ES-I3 (cell line): Measurements from ENCODE around the gene INPP4B.

Experiments used
- H3K36me3 ChIP-seq: 2 replicates; pipeline ENCODE4 v1.6.1; 2013; ENCODE audit warnings: mild to moderate bottlenecking, low read length, control low read depth, moderate library complexity; ENCODE audit not compliant: insufficient read depth
- H3K4me1 ChIP-seq: 2 replicates; pipeline ENCODE4 v1.6.1; 2013; ENCODE audit warnings: mild to moderate bottlenecking, control low read depth, low read length; ENCODE audit not compliant: insufficient read depth
- H3K9ac ChIP-seq: 2 replicates; pipeline ENCODE4 v1.6.1; 2013; ENCODE audit warnings: low read depth, mild to moderate bottlenecking, low read length, moderate library complexity
- H3K9me3 ChIP-seq: 2 replicates; pipeline ENCODE4 v1.6.1; 2013; ENCODE audit warnings: mild to moderate bottlenecking, low read length, moderate library complexity; ENCODE audit not compliant: control insufficient read depth, insufficient read depth

The INPP4B gene

DNA sequence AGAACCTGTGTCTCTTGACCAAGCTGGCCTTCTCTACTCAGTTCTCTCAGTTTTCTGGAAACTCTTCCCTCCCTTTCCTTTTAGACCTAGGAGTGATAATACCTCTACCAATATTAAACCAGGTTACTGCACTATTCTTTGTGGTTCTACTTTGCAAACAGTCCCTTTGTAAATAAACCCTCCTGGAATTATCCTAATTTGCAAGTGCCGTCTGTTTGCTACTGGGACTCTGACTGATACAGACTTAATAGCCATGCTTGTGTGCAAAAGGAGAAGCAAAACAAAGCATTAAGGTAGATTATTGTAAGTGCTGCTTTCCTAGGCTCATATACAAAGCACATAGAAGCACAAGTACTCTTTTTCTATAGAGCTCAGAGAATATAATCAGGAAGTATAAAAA is 507.0 kb downstream of the INPP4B start:
- H3K36me3 ChIP-seq: no peaks in the 10 kb centered on the region
- H3K9ac ChIP-seq: no peak overlapping the region
- H3K9me3 ChIP-seq: no peaks in the 10 kb centered on the region; the same call in 1 of the 2 replicates
- H3K4me1 ChIP-seq: no peaks in the 10 kb centered on the region

- Histone ChIP-seq H3K4me1 (no peaks in the 10 kb centered on the region), H3K9me3 (no peaks in the 10 kb centered on the region), H3K36me3 (no peaks in the 10 kb centered on the region), H3K9ac (no peak overlapping the region)
These were observed 509.7 kb downstream of the INPP4B start for GRCh38 chr4:142336251-142336934.

- Histone ChIP-seq H3K36me3 (no peaks in the 10 kb centered on the region), H3K9me3 (no peaks in the 10 kb centered on the region), H3K4me1 (no peaks in the 10 kb centered on the region), H3K9ac (no peak overlapping the region)
These were observed 511.2 kb downstream of the INPP4B start for GRCh38 chr4:142334931-142335330.

DNA sequence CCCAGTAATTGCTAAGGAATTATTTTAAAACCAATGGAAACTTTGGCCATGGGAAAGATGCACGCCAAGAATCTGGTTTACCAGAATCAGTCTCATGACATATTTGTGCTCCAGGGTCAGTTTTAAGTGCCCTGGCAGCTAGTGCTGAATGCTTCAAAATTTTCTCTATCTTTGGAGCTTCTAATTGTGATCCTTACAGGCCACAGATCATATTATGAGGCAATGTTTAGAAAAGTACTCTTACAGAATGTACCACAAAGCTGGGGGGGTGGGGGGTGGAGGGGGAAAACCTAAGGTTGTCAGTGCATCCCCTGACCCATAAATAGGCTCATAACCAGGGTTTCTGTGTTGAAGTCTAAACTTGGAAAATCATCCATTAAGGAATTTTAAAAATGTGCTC is 514.5 kb downstream of the INPP4B start:
- H3K36me3 ChIP-seq: no peaks in the 10 kb centered on the region
- H3K9ac ChIP-seq: no peak overlapping the region
- H3K4me1 ChIP-seq: no peaks in the 10 kb centered on the region
- no peaks in the 10 kb centered on the region for H3K9me3 ChIP-seq

DNA sequence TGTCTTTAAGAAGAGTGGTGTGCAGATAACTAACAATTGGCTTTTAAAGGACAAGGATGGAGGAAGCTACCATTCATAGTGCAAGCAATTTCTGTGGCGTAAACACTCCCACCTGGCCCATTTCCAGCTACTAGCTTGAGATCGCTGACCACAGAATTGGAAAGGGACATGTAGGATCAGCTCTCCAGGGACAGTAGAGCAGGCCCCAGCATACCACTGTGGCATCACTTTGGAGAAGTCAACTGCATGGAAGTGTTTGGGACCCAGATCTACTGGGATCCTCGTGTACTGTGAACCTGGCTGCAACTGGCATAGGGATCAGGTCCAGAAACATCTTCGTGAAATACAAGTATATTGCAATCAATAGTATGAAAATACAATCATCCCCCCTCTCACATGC is 515.0 kb downstream of the INPP4B start:
- H3K9me3 ChIP-seq: no peaks in the 10 kb centered on the region
- H3K9ac ChIP-seq: no peak overlapping the region
- H3K4me1 ChIP-seq: no peaks in the 10 kb centered on the region
- no peaks in the 10 kb centered on the region for H3K36me3 ChIP-seq

DNA sequence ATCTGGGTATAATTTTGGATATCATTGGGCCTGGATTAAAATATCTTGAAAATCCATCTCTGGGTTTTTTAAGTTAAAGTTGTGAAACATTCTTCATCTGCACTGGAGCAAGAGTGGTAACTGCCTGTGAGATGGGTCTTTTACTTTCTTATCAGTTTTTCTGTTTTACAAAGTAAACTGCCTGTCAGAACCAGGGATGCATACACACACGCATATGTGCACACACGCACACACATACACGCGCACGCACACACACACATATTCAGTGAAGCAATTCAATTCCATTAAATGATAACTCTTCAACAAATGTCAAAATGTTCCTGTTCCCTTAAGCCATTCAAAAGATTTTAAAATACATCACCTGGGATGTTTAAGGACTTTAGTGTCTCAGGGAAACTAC is 515.8 kb downstream of the INPP4B start:
- no peaks in the 10 kb centered on the region for H3K4me1 ChIP-seq
- no peaks in the 10 kb centered on the region for H3K9me3 ChIP-seq
- no peak overlapping the region for H3K9ac ChIP-seq
- no peaks in the 10 kb centered on the region for H3K36me3 ChIP-seq

DNA sequence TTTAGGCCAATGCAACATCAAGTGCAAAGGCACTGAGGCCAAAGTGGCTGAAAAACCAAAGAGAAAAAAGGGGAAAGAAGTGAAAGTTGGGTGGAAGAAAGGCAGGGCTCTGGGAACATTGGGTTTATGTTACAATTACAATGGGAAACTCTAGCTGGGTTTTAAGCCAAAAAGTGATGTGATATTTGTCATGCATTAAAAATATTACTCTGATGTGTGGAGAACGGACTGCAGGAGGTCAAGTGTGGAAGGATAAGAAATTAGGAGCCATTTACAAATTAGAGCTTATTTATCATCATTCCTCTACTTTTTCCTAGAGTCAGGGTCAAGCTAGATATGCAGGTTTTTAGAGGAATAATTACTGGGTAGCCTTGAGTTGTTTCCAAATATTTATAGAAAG is 516.8 kb downstream of the INPP4B start:
- Histone ChIP-seq H3K36me3 (no peaks in the 10 kb centered on the region), H3K9ac (no peak overlapping the region), H3K9me3 (no peaks in the 10 kb centered on the region), H3K4me1 (no peaks in the 10 kb centered on the region)

GRCh38 chr4:142326181-142326580 is 519.9 kb downstream of the INPP4B start:
- Histone ChIP-seq H3K4me1 (no peaks in the 10 kb centered on the region), H3K36me3 (no peaks in the 10 kb centered on the region), H3K9ac (no peak overlapping the region), H3K9me3 (no peaks in the 10 kb centered on the region)

GRCh38 chr4:142324572-142324971 is 521.5 kb downstream of the INPP4B start:
- Histone ChIP-seq H3K4me1 (no peaks in the 10 kb centered on the region), H3K36me3 (no peaks in the 10 kb centered on the region), H3K9me3 (no peaks in the 10 kb centered on the region), H3K9ac (no peak overlapping the region)

GRCh38 chr4:142322996-142323395 is 523.1 kb downstream of the INPP4B start:
- Histone ChIP-seq H3K9me3 (no peaks in the 10 kb centered on the region), H3K4me1 (no peaks in the 10 kb centered on the region)

GRCh38 chr4:142318280-142318679 is 527.8 kb downstream of the INPP4B start:
- Histone ChIP-seq H3K4me1 (no peaks in the 10 kb centered on the region), H3K9ac (no peak overlapping the region), H3K36me3 (no peaks in the 10 kb centered on the region), H3K9me3 (no peaks in the 10 kb centered on the region)

More at GRCh38 chr4:142322996-142323395, 523.1 kb downstream of the INPP4B start:
- Histone ChIP-seq H3K36me3 (no peaks in the 10 kb centered on the region), H3K9ac (no peak overlapping the region)

DNA sequence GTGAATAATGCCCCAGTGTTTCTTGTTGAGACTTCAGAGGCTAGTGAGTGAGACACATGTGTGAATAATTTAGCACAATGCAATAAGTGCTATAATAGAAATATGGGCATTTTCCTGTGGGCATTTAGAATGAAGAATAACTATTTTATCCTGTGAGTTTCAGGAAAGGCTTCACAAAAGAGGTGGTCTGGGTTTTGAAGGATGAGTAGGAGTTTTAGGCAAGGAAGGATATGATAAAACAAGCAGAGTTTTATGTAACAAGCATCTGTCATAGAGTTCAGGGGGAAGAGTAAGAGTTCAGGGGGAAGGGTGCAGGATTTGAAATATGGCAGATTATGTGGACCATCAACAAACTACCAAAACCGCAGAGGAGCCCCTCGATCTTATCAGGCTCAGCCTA is 529.2 kb downstream of the INPP4B start:
- Histone ChIP-seq H3K4me1 (no peaks in the 10 kb centered on the region), H3K9ac (no peak overlapping the region), H3K9me3 (no peaks in the 10 kb centered on the region), H3K36me3 (no peaks in the 10 kb centered on the region)

DNA sequence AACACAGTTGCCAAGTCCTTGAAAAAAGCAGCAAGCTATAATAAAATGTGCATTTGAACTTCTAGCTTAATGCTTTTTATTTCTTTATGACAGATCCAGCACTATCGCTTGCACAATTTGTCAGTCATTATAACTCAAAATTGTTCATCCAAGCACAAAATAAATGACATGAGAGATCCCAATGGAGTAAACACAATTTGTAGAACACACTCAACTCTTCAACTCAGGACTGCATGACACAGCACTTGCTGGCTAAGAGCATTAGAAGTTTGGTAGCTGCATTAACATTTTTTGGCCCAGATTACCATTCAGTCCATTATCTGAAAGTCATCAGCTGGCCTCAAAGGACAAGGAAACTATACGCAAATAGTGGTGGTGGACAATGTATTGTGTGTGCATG is 530.1 kb downstream of the INPP4B start:
- no peaks in the 10 kb centered on the region for H3K36me3 ChIP-seq
- no peaks in the 10 kb centered on the region for H3K9me3 ChIP-seq
- H3K4me1 ChIP-seq: no peaks in the 10 kb centered on the region
- H3K9ac ChIP-seq: no peak overlapping the region

- Histone ChIP-seq H3K4me1 (no peaks in the 10 kb centered on the region), H3K36me3 (no peaks in the 10 kb centered on the region), H3K9me3 (no peaks in the 10 kb centered on the region), H3K9ac (no peak overlapping the region)
These were observed 531.4 kb downstream of the INPP4B start for GRCh38 chr4:142314686-142315085.

DNA sequence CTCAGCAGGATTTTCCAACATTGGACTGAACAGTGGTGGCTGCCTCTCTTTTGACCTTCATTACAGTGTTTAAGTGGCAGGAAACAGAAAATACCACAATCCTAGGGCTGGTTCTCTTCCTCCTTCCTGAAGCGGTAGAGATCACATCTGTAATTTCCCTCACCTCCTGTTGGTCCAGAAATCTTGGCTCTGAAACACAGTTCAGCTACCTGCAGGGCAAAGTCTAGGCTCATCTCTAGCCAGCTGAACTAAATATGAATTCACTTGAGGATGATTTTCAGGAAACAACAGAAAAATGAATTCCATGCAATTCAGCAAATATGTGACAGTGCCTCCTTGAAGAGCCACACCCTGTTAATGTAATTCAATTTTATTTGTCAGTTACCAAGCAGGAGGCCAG is 531.9 kb downstream of the INPP4B start:
- Histone ChIP-seq H3K36me3 (no peaks in the 10 kb centered on the region), H3K4me1 (no peaks in the 10 kb centered on the region), H3K9me3 (no peaks in the 10 kb centered on the region), H3K9ac (no peak overlapping the region)

DNA sequence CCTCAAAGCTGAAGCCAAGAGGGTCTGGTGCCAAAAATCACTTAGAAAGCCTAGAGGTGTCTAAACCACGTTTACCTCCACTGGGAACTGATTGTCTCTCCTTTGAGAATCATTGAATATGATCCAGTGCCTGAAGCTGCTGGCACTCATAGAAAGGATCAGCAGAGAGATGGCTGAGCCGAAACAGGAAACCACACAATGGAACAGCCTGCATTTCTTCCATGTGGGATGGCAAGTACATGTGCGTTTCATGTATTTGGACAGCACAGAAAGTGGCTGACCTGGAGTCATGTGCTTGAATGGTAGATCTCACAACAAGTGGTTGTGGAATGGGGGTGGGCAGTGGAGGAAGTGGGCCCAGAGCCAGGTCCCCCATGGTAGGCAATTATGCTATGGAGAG is 533.7 kb downstream of the INPP4B start:
- Histone ChIP-seq H3K4me1 (no peaks in the 10 kb centered on the region), H3K36me3 (no peaks in the 10 kb centered on the region), H3K9ac (no peak overlapping the region), H3K9me3 (no peaks in the 10 kb centered on the region)
